OCI-LY1 (cell line): ENCODE measurements around the gene KCNA10.

Experiments
- CTCF ChIP-seq: fragments of 200-600 bp; sonication (generic), shearing (Covaris generic); IDR thresholded peaks from 2 replicates; pipeline ENCODE4 v1.5.1; 2017; ENCODE audit warnings: mild to moderate bottlenecking, antibody characterized with exemption, low read length, moderate library complexity, mixed read lengths
- EZH2 ChIP-seq: fragments of 200-600 bp; sonication (generic), shearing (Covaris generic); IDR thresholded peaks from 2 replicates; pipeline ENCODE4 v1.8.0; 2017; ENCODE audit warnings: borderline replicate concordance, mixed run types, mild to moderate bottlenecking, antibody characterized with exemption, low read length, moderate library complexity, mixed read lengths

- no peak for TF ChIP-seq CTCF
- no peak for TF ChIP-seq EZH2
Observed at GRCh38 chr1:110474444-110474843, 44.5 kb downstream of the KCNA10 start.
